GM20000 (cell line): ENCODE results near the gene SPINT1.

Experiments used
- DNase-seq: peaks from one replicate; pipeline ENCODE4 v3.0.0; 2012; ENCODE audit warnings: low spot score
- TF ChIP-seq, protein P1 (sequence below): IDR thresholded peaks from 2 replicates; pipeline ENCODE4 v1.5.1; 2012; ENCODE audit warnings: mild to moderate bottlenecking, control low read depth; ENCODE audit errors: extremely low read depth, missing control alignments

The SPINT1 gene, protein sequence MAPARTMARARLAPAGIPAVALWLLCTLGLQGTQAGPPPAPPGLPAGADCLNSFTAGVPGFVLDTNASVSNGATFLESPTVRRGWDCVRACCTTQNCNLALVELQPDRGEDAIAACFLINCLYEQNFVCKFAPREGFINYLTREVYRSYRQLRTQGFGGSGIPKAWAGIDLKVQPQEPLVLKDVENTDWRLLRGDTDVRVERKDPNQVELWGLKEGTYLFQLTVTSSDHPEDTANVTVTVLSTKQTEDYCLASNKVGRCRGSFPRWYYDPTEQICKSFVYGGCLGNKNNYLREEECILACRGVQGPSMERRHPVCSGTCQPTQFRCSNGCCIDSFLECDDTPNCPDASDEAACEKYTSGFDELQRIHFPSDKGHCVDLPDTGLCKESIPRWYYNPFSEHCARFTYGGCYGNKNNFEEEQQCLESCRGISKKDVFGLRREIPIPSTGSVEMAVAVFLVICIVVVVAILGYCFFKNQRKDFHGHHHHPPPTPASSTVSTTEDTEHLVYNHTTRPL

DNA sequence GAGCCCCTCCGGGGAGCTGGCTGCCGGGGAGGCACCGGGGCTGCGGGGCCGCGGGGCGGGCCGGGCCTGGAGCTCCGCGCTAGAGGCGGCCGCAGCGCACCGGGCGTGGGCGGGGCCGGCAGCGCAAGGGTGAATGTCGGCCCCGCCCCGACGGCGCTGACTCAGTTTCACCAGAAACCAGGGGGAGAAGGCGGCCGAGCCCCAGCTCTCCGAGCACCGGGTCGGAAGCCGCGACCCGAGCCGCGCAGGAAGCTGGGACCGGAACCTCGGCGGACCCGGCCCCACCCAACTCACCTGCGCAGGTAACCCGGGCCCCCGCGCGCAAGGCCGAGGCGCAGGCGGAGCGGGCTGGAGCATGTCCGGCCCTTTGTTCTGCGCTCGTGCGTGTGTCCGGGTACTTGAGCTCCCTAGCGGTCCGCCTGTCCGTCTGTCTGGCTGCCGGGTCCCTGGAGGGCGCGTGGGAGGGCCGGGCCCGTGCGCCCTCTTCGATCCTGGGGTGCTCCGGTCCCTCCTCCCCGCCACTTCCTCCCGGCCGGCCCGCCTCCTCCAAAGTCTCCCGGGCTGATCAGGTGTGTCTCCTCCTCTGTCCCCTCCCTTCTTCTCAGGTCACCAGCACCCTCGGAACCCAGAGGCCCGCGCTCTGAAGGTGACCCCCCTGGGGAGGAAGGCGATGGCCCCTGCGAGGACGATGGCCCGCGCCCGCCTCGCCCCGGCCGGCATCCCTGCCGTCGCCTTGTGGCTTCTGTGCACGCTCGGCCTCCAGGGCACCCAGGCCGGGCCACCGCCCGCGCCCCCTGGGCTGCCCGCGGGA lies at the start of gene SPINT1:
TSS of gene SPINT1 (plus strand) at position 164 of the 811 bp plus-strand sequence. CDS start at position 671, 507 bp downstream.
- DNase-seq: peak; percentile 84
- TF ChIP-seq, protein P1, sequence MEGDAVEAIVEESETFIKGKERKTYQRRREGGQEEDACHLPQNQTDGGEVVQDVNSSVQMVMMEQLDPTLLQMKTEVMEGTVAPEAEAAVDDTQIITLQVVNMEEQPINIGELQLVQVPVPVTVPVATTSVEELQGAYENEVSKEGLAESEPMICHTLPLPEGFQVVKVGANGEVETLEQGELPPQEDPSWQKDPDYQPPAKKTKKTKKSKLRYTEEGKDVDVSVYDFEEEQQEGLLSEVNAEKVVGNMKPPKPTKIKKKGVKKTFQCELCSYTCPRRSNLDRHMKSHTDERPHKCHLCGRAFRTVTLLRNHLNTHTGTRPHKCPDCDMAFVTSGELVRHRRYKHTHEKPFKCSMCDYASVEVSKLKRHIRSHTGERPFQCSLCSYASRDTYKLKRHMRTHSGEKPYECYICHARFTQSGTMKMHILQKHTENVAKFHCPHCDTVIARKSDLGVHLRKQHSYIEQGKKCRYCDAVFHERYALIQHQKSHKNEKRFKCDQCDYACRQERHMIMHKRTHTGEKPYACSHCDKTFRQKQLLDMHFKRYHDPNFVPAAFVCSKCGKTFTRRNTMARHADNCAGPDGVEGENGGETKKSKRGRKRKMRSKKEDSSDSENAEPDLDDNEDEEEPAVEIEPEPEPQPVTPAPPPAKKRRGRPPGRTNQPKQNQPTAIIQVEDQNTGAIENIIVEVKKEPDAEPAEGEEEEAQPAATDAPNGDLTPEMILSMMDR: no peak

DNA sequence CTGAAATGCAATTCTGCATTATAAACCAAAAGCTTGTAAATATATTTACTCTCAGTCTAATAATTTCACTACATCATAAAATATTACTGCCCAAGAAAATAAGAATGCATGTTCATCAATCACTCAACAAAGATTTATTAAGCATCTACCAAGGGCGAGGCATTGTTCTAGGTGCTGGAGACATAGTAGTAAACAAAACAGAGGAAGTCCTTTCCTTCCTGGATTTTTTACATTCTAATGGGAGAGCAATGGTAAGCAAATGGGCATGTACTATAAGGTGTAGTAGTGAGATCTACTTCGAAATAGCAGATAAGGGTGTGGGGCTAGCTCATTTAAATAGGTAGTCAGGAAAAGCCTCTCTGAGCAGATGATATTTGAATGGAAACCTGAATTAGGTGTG lies 47.8 kb upstream of the SPINT1 start:
- TF ChIP-seq, protein P1: no peak
- DNase-seq: no peak

DNA sequence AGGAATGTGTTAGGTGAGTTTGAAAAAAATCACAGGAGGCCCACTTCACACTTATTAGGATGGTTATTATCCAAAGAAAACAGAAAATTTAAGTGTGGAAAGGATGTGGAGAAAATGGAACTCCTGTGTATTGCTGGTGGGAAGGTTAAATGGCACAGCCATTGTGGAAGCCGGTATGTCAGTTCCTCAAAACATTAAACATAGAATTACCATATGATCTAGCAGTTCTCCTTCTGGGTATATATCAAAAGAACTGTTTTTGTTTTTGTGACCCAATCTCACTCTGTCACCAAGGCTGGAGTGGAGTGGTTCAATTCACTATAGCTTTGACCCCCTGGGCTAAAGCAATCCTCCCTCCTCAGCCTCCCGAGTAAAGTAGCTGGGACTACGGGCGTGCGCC lies 47.3 kb upstream of the SPINT1 start:
- DNase-seq: no peak
- TF ChIP-seq, protein P1: no peak

DNA sequence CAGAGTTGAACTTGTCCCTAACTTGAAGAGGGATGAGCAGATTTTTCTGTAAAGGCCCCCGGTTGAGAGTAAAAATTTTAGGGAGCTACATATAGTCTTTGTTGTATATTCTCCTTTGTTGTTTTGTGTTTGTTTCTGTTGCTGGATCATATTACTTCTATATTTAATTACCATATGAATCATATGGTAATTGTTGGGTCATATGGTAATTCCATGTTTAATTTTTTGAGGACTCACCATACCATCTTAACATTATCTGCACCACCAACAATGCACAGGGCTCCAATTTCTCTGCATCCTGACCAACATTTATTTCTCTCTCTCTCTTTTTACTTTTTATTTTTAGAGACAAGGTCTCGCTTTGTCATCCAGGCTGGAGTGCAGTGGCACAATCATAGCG lies 44.3 kb upstream of the SPINT1 start:
- TF ChIP-seq, protein P1: no peak
- no peak for DNase-seq

DNA sequence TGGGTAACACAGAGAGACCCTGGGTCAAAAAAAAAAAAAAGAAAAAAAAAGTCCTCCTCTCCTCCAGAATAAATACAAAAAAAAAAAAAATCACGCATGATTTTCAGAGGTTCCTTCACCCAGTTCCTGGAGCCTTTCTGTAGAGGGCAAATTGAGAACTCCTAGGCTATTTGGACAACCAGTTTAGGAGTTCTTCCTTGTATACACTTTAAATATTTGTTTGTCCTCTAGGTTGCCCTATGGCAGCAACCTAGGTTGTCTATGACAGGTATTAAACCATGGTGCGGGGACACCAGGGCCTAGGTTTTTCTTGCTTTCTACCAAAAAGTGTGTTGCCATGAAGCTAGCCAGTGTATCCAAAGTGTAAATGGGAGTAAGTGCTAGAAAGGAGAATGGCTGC lies 40.8 kb upstream of the SPINT1 start:
- TF ChIP-seq, protein P1: no peak
- no peak for DNase-seq

DNA sequence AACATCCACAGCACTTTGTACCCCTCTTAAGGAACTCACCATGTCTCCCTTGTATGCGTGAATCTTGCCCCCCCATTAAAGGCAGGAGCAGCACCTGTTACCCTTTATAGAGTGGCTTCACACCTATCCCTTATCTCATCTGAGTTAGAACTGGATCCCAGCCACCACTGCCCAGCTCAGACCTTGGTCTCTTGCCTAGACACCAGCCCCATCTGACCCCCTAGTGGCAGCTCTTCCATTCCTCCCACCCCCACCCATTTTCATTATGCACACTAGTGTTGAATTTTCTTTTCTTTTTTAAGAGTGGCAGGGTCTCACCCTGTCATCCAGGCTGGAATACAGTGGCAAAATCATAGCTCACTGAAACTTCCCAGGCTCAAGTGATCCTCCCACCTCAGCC lies 40.2 kb upstream of the SPINT1 start:
- TF ChIP-seq, protein P1: no peak
- no peak for DNase-seq

DNA sequence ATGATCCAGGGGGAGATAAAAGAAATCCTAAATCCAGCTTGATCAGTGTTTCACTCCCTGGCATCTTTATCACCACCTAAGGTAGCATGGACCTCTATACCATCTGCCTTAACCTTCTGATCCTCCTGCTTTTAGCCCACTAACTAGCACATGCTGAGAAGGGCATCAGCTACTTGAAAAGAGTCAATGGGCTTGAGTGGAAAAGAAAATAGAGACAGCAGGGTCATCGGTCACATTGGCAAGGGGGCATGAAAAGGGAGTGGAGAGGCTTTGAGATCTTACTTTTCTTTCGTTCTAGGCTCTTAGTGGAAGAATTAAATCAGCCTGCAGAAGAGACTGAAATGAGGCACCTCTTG lies 37.2 kb upstream of the SPINT1 start:
- DNase-seq: no peak
- TF ChIP-seq, protein P1: no peak
